ENCODE results near the gene RMDN2. TPM values are rescaled to one million over a fixed set of nuclear protein-coding genes. Genes with fewer than 3 reads are reported as not detected.

RMDN2 gene
- total and polyA plus RNA-seq, 11 donors = 2.7 to 7.2 (median 5.7) TPM

DNA sequence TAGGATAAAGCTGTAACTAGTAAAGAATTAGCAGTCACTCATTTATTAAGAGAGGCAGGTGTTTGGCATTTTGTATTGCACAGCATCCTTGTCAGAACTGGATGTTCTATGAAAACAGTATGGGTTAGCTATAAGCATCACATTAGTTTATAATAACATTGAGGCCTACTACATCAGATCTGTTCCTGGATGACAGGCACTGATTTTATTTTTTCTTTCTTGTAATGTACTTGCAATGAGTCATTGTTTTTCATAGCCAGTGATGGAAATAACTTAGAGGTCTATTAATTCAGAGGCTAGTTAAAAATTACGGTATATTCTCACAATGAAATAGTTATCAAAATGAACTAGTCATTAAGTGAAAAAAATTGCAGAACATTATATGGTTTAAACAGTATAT lies 13.0 kb upstream of the RMDN2 start:
- Histone ChIP-seq H3K36me3 (no peaks in the 10 kb centered on the region), H3K9me3 (no peaks in the 10 kb centered on the region), H3K27ac (no peak overlapping the region), H3K4me3 (no peak overlapping the region), H3K27me3 (no peaks in the 10 kb centered on the region), H3K4me1 (peaks cover 0 to 13% (median 5%) of the 10 kb centered on the region in 12 donors)
- DNase-seq = no peak
- TF ChIP-seq POLR2A (IDR thresholded peaks at IDR 0.05) = no peak
- TF ChIP-seq, protein P1, sequence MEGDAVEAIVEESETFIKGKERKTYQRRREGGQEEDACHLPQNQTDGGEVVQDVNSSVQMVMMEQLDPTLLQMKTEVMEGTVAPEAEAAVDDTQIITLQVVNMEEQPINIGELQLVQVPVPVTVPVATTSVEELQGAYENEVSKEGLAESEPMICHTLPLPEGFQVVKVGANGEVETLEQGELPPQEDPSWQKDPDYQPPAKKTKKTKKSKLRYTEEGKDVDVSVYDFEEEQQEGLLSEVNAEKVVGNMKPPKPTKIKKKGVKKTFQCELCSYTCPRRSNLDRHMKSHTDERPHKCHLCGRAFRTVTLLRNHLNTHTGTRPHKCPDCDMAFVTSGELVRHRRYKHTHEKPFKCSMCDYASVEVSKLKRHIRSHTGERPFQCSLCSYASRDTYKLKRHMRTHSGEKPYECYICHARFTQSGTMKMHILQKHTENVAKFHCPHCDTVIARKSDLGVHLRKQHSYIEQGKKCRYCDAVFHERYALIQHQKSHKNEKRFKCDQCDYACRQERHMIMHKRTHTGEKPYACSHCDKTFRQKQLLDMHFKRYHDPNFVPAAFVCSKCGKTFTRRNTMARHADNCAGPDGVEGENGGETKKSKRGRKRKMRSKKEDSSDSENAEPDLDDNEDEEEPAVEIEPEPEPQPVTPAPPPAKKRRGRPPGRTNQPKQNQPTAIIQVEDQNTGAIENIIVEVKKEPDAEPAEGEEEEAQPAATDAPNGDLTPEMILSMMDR (IDR thresholded peaks at IDR 0.05) = no peak
- ATAC-seq = no peak
- 56 to 93% (median 77%) methylated on average over 1 of the region's 1 CpG for WGBS, 4 donors
- intact Hi-C loops (cut with DNase I) = no loop called here

- ATAC-seq (no peak), DNase-seq (no peak)
- H3K27me3 ChIP-seq = no peaks in the 10 kb centered on the region
- H3K4me3 ChIP-seq = no peak overlapping the region
- 88 to 98% (median 94%) methylated on average over 2 of the region's 2 CpGs for WGBS, 4 donors
- intact Hi-C loops (cut with DNase I) = no loop called here
- H3K4me1 ChIP-seq = peaks cover 0 to 19% (median 8%) of the 10 kb centered on the region in 12 donors
- no peaks in the 10 kb centered on the region for H3K9me3 ChIP-seq
- H3K27ac ChIP-seq = no peak overlapping the region
- no peaks in the 10 kb centered on the region for H3K36me3 ChIP-seq
- no peak for TF ChIP-seq POLR2A (IDR thresholded peaks at IDR 0.05)
- TF ChIP-seq, protein P1 (IDR thresholded peaks at IDR 0.05) = no peak
Observed at GRCh38 chr2:37912616-37913015, 12.5 kb upstream of the RMDN2 start.

- TF ChIP-seq, protein P1 (IDR thresholded peaks at IDR 0.05) = no peak
- TF ChIP-seq POLR2A (IDR thresholded peaks at IDR 0.05) = no peak
- Histone ChIP-seq H3K9me3 (no peaks in the 10 kb centered on the region), H3K27me3 (no peaks in the 10 kb centered on the region), H3K4me1 (peaks cover 0 to 22% (median 9%) of the 10 kb centered on the region in 12 donors), H3K4me3 (no peak overlapping the region), H3K36me3 (no peaks in the 10 kb centered on the region), H3K27ac (no peak overlapping the region)
- no peak for ATAC-seq
- intact Hi-C loops (cut with DNase I) = no loop called here
- 92 to 97% (median 95%) methylated on average over 5 of the region's 5 CpGs for WGBS, 4 donors
- no peak for DNase-seq
Observed at GRCh38 chr2:37914340-37914739, 10.7 kb upstream of the RMDN2 start.

DNA sequence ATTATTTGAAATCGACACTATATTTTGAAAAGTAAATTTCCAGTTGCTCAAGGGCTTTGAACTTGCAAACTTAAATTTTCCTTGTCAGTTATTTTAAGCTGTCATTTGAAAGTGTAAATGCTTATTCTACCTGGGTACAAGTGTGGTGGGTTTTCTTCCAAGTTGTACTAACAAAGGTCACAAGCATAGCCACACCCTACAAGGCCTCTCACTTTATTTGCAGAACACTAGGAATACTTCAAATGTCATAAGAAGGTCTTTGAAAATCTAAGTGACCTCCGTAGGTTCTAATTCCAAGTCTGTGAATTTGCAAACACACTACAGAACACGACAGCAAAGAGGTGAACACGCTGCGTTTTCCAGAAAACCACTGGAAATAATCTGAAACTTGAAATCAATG lies 9.3 kb upstream of the RMDN2 start:
- 59 to 75% (median 69%) methylated on average over 5 of the region's 5 CpGs for WGBS, 4 donors

More for the DNA sequence above, 9.3 kb upstream of the RMDN2 start:
- Histone ChIP-seq H3K36me3 (no peaks in the 10 kb centered on the region), H3K9me3 (no peaks in the 10 kb centered on the region), H3K4me3 (peak overlapping the region in 2 of 12 donors; percentile 16 to 34), H3K4me1 (peaks cover 0 to 29% (median 10%) of the 10 kb centered on the region in 12 donors), H3K27me3 (no peaks in the 10 kb centered on the region), H3K27ac (peak overlapping the region in 5 of 12 donors; percentile 35 to 68 (median 51))
- DNase-seq (no peak), ATAC-seq (no peak)
- TF ChIP-seq, protein P1 (IDR thresholded peaks at IDR 0.05) = no peak
- TF ChIP-seq POLR2A (IDR thresholded peaks at IDR 0.05) = no peak
- intact Hi-C loops (cut with DNase I) = no loop called here
